Measurements from ENCODE around the gene RNF135.
"Not testable (repeated sequence)": the region's sequence is repeated elsewhere in the genome, so short reads cannot be mapped to it uniquely, and the experiment has no call there.

RNF135 gene

GRCh38 chr17:30956764-30957374 is 14.0 kb upstream of the RNF135 start:
- DNase-seq = no peak

GRCh38 chr17:30957741-30958140 is 13.1 kb upstream of the RNF135 start:
- no peak for DNase-seq

GRCh38 chr17:30958187-30958586 is 12.7 kb upstream of the RNF135 start:
- DNase-seq = no peak

GRCh38 chr17:30961209-30962188 is 9.3 kb upstream of the RNF135 start:
- DNase-seq = no peak

GRCh38 chr17:30964312-30964711 is 6.5 kb upstream of the RNF135 start:
- DNase-seq = not testable (repeated sequence)

GRCh38 chr17:30964876-30965275 is 6.0 kb upstream of the RNF135 start:
- no peak for DNase-seq

- no peak for DNase-seq
These were observed 5.2 kb upstream of the RNF135 start for GRCh38 chr17:30965686-30966085.

- not testable (repeated sequence) for DNase-seq
These were observed 2.9 kb upstream of the RNF135 start for GRCh38 chr17:30967911-30968310.

- no peak for DNase-seq
These were observed 629 bp upstream of the RNF135 start for GRCh38 chr17:30969989-30970830.

GRCh38 chr17:30975042-30975820 is 4.4 kb downstream of the RNF135 start:
- no peak for DNase-seq

GRCh38 chr17:30979919-30980318 is 9.1 kb downstream of the RNF135 start:
- not testable (repeated sequence) for DNase-seq

GRCh38 chr17:30981531-30982519 is 11.0 kb downstream of the RNF135 start:
- DNase-seq = no peak

- DNase-seq = no peak
These were observed 12.0 kb downstream of the RNF135 start for GRCh38 chr17:30982855-30983254.

GRCh38 chr17:30990458-30990857 is 19.6 kb downstream of the RNF135 start:
- DNase-seq = no peak

GRCh38 chr17:30992551-30992950 is 21.7 kb downstream of the RNF135 start:
- DNase-seq = no peak

- DNase-seq = no peak
These were observed 24.5 kb downstream of the RNF135 start for GRCh38 chr17:30995347-30995746.

- DNase-seq = no peak
These were observed 25.6 kb downstream of the RNF135 start for GRCh38 chr17:30996486-30996885.

GRCh38 chr17:30997270-30997669 is 26.4 kb downstream of the RNF135 start:
- DNase-seq = no peak

GRCh38 chr17:30997842-30998241 is 27.0 kb downstream of the RNF135 start:
- no peak for DNase-seq

- no peak for DNase-seq
These were observed 31.2 kb downstream of the RNF135 start for GRCh38 chr17:31002047-31002446.

GRCh38 chr17:31003225-31003866 is 32.5 kb downstream of the RNF135 start:
- no peak for DNase-seq

Measured in activated CD4-positive, alpha-beta T cell treated with anti-CD3 and anti-CD28 coated beads, Interleukin-2, amount 50 U/mL, for 1 hour (primary cell).